ENCODE results near the gene PXDC1.
"Not testable (repeated sequence)": the region's sequence is repeated elsewhere in the genome, so short reads cannot be mapped to it uniquely, and the experiment has no call there.

Gene PXDC1

DNA sequence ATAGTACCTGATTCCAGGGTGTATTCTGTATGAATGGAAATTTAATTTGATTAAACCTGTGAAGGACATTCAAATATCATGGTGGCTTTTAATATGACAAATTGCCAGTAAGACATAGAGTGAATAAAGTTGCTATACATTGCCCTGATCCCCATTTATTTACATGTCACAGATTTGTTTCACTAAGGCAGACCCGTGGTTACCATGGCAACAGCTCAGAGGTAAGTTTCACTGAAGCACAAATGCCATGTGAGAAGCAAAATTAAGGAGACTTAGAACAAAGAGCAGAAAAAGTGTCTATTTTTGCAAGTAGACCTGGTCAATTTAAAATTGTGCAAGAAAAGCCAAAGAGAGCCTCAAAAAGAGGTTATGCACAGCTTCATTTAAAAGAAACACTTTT lies 63.7 kb downstream of the PXDC1 start:
- H3K9ac ChIP-seq (ENCODE audit: low read depth, low read length), result no peak overlapping the region
- no peaks in the 10 kb centered on the region for H3K4me1 ChIP-seq (ENCODE audit: insufficient read depth, low read length)
- no peak overlapping the region for H3K4me3 ChIP-seq (ENCODE audit: low read length)
- no peaks in the 10 kb centered on the region for H3K36me3 ChIP-seq (ENCODE audit: insufficient read depth, low read depth, low read length)
- H3K27ac ChIP-seq (ENCODE audit: low read length), result no peak overlapping the region
- no peaks in the 10 kb centered on the region for H3K27me3 ChIP-seq (ENCODE audit: insufficient read depth, low read length)
- no peaks in the 10 kb centered on the region for H3K9me3 ChIP-seq (ENCODE audit: insufficient read depth, low read depth, low read length)

- H3K9ac ChIP-seq (ENCODE audit: low read depth, low read length), result no peak overlapping the region
- H3K27ac ChIP-seq (ENCODE audit: low read length), result no peak overlapping the region
- no peaks in the 10 kb centered on the region for H3K36me3 ChIP-seq (ENCODE audit: insufficient read depth, low read depth, low read length)
- H3K4me1 ChIP-seq (ENCODE audit: insufficient read depth, low read length), result no peaks in the 10 kb centered on the region
- no peak overlapping the region for H3K4me3 ChIP-seq (ENCODE audit: low read length)
- no peaks in the 10 kb centered on the region for H3K9me3 ChIP-seq (ENCODE audit: insufficient read depth, low read depth, low read length)
- no peaks in the 10 kb centered on the region; the same call in 1 of the 2 replicates for H3K27me3 ChIP-seq (ENCODE audit: insufficient read depth, low read length)
Measured at GRCh38 chr6:3683331-3683730, 68.2 kb downstream of the PXDC1 start.

- Histone ChIP-seq H3K9me3 (ENCODE audit: insufficient read depth, low read depth, low read length) (no peaks in the 10 kb centered on the region), H3K27me3 (ENCODE audit: insufficient read depth, low read length) (no peaks in the 10 kb centered on the region; the same call in 1 of the 2 replicates), H3K9ac (ENCODE audit: low read depth, low read length) (no peak overlapping the region), H3K36me3 (ENCODE audit: insufficient read depth, low read depth, low read length) (no peaks in the 10 kb centered on the region), H3K4me1 (ENCODE audit: insufficient read depth, low read length) (no peaks in the 10 kb centered on the region), H3K4me3 (ENCODE audit: low read length) (no peak overlapping the region), H3K27ac (ENCODE audit: low read length) (no peak overlapping the region)
Measured at GRCh38 chr6:3678946-3679345, 72.6 kb downstream of the PXDC1 start.

GRCh38 chr6:3677751-3678150 lies 73.8 kb downstream of the PXDC1 start:
- H3K4me1 ChIP-seq (ENCODE audit: insufficient read depth, low read length); H3K9ac ChIP-seq (ENCODE audit: low read depth, low read length); H3K4me3 ChIP-seq (ENCODE audit: low read length); H3K27me3 ChIP-seq (ENCODE audit: insufficient read depth, low read length); H3K9me3 ChIP-seq (ENCODE audit: insufficient read depth, low read depth, low read length); H3K27ac ChIP-seq (ENCODE audit: low read length); H3K36me3 ChIP-seq (ENCODE audit: insufficient read depth, low read depth, low read length): not testable (repeated sequence)

- H3K27me3 ChIP-seq (ENCODE audit: insufficient read depth, low read length); H3K9me3 ChIP-seq (ENCODE audit: insufficient read depth, low read depth, low read length); H3K27ac ChIP-seq (ENCODE audit: low read length); H3K4me1 ChIP-seq (ENCODE audit: insufficient read depth, low read length); H3K9ac ChIP-seq (ENCODE audit: low read depth, low read length); H3K36me3 ChIP-seq (ENCODE audit: insufficient read depth, low read depth, low read length); H3K4me3 ChIP-seq (ENCODE audit: low read length): not testable (repeated sequence)
Measured at GRCh38 chr6:3677351-3677750, 74.2 kb downstream of the PXDC1 start.

Data from iPS-20b (cell line).